WTC11 (cell line): Measurements from ENCODE around the gene PTPRJ. TPM values are rescaled to one million over a fixed set of nuclear protein-coding genes. Genes with fewer than 3 reads are reported as not detected.

ENCODE experiments used
- ATAC-seq: fragments of 200-7000 bp; cut with Tn5 transposase; 2 replicates; pipeline ENCODE4 v1.10.0; 2021; ENCODE audit warnings: mild to moderate bottlenecking, moderate library complexity
- CTCF ChIA-PET: fragments of 300-600 bp; sonication (Branson Sonifier 250); formaldehyde crosslinking; loops from one replicate; lab custom pipeline; 2021; ENCODE audit warnings: antibody characterized with exemption; lab: Charles Lee
- POLR2A ChIA-PET: fragments of 350-600 bp; sonication (Branson Sonifier 250); formaldehyde crosslinking; loops from one replicate; lab custom pipeline; 2021; ENCODE audit warnings: antibody characterized with exemption; lab: Charles Lee
- DNase-seq: peaks from one replicate; pipeline ENCODE4 v3.0.0; 2021; ENCODE audit warnings: low spot score
- H3K27ac Mint-ChIP-seq: 2 replicates; pipeline ENCODE4 v1.8.0; 2021; ENCODE audit warnings: mixed read lengths
- H3K27me3 Mint-ChIP-seq: 2 replicates; pipeline ENCODE4 v1.8.0; 2021; ENCODE audit warnings: low read depth, mild to moderate bottlenecking, moderate library complexity, mixed read lengths
- H3K36me3 Mint-ChIP-seq: 2 replicates; pipeline ENCODE4 v1.8.0; 2021; ENCODE audit warnings: mixed read lengths
- H3K4me1 Mint-ChIP-seq: 2 replicates; pipeline ENCODE4 v1.8.0; 2022; ENCODE audit warnings: mixed read lengths
- H3K4me3 Mint-ChIP-seq: 2 replicates; pipeline ENCODE4 v1.8.0; 2021; ENCODE audit warnings: mild to moderate bottlenecking, moderate library complexity, mixed read lengths
- H3K9me3 Mint-ChIP-seq: 2 replicates; pipeline ENCODE4 v1.8.0; 2021; ENCODE audit warnings: mixed read lengths
- AFF4 ChIP-seq: sonication (generic); formaldehyde crosslinking; IDR thresholded peaks from 2 replicates; pipeline ENCODE4 v1.8.1; 2023; ENCODE audit warnings: mild to moderate bottlenecking, missing genetic modification reagents, borderline replicate concordance
- ARID4B ChIP-seq: sonication (generic); formaldehyde crosslinking; IDR thresholded peaks from 2 replicates; pipeline ENCODE4 v1.8.0; 2023; ENCODE audit warnings: missing genetic modification reagents, mild to moderate bottlenecking, borderline replicate concordance
- FOXK1 ChIP-seq: sonication (generic); formaldehyde crosslinking; IDR thresholded peaks from 2 replicates; pipeline ENCODE4 v1.8.0; 2022; ENCODE audit warnings: mild to moderate bottlenecking, moderate library complexity, missing genetic modification reagents
- GRHL2 ChIP-seq: fragments of 250-450 bp; sonication (Bioruptor Pico); IDR thresholded peaks from 2 replicates; pipeline ENCODE4 v1.8.0; 2022; ENCODE audit warnings: mild to moderate bottlenecking, moderate library complexity; ENCODE audit not compliant: insufficient replicate concordance, severe bottlenecking
- MXD4 ChIP-seq: fragments of 250-450 bp; sonication (Bioruptor Pico); IDR thresholded peaks from 2 replicates; pipeline ENCODE4 v1.8.0; 2021; ENCODE audit warnings: mild to moderate bottlenecking, moderate library complexity, borderline replicate concordance
- NR2C2 ChIP-seq: sonication (generic); formaldehyde crosslinking; IDR thresholded peaks from 2 replicates; pipeline ENCODE4 v1.8.0; 2022; ENCODE audit warnings: mild to moderate bottlenecking, missing genetic modification reagents
- PRRX2 ChIP-seq: fragments of 250-450 bp; sonication (Bioruptor Pico); IDR thresholded peaks from 2 replicates; pipeline ENCODE4 v1.8.0; 2021; ENCODE audit warnings: mild to moderate bottlenecking
- TCF7 ChIP-seq: sonication (generic); formaldehyde crosslinking; IDR thresholded peaks from 2 replicates; pipeline ENCODE4 v1.8.0; 2022; ENCODE audit warnings: mild to moderate bottlenecking, low read depth, missing genetic modification reagents, moderate library complexity
- TP53 ChIP-seq: sonication (generic); formaldehyde crosslinking; IDR thresholded peaks from 2 replicates; pipeline ENCODE4 v1.8.1; 2023; ENCODE audit warnings: mild to moderate bottlenecking, missing genetic modification reagents
- ZNF121 ChIP-seq: sonication (generic); formaldehyde crosslinking; IDR thresholded peaks from 2 replicates; pipeline ENCODE4 v1.8.0; 2023; ENCODE audit warnings: missing genetic modification reagents
- ZNF232 ChIP-seq: sonication (generic); formaldehyde crosslinking; IDR thresholded peaks from 2 replicates; pipeline ENCODE4 v1.8.0; 2022; ENCODE audit warnings: mild to moderate bottlenecking, missing genetic modification reagents
- ZNF396 ChIP-seq: fragments of 250-450 bp; sonication (Bioruptor Pico); IDR thresholded peaks from 2 replicates; pipeline ENCODE4 v1.8.0; 2021; ENCODE audit warnings: mild to moderate bottlenecking, moderate library complexity, borderline replicate concordance
- ZNF423 ChIP-seq: fragments of 250-450 bp; sonication (Bioruptor Pico); IDR thresholded peaks from 2 replicates; pipeline ENCODE4 v2.1.2; 2022; ENCODE audit warnings: mild to moderate bottlenecking, moderate library complexity
- ZNF671 ChIP-seq: fragments of 250-450 bp; sonication (Bioruptor Pico); IDR thresholded peaks from 2 replicates; pipeline ENCODE4 v1.8.0; 2021; ENCODE audit warnings: mild to moderate bottlenecking
- total RNA-seq: library from RNA; stranded (reverse); gene quantifications from 3 replicates; pipeline ENCODE4 v1.2.3, GENCODE V29; 2021
- TF ChIP-seq, protein P1 (sequence below): fragments of 250-450 bp; sonication (Bioruptor Pico); IDR thresholded peaks from 2 replicates; pipeline ENCODE4 v1.8.0; 2021; ENCODE audit warnings: mild to moderate bottlenecking
- TF ChIP-seq, protein P2 (sequence below): sonication (generic); formaldehyde crosslinking; IDR thresholded peaks from 2 replicates; pipeline ENCODE4 v1.8.1; 2023; ENCODE audit warnings: mild to moderate bottlenecking, missing genetic modification reagents
- TF ChIP-seq, protein P3 (sequence below): sonication (generic); formaldehyde crosslinking; IDR thresholded peaks from 2 replicates; pipeline ENCODE4 v1.8.1; 2023; ENCODE audit warnings: mild to moderate bottlenecking, missing genetic modification reagents, moderate library complexity
- TF ChIP-seq, protein P4 (sequence below): sonication (generic); formaldehyde crosslinking; IDR thresholded peaks from 2 replicates; pipeline ENCODE4 v1.8.1; 2023; ENCODE audit warnings: mild to moderate bottlenecking, moderate library complexity, missing genetic modification reagents
- TF ChIP-seq, protein P5 (sequence below): sonication (generic); formaldehyde crosslinking; IDR thresholded peaks from 2 replicates; pipeline ENCODE4 v1.8.0; 2022; ENCODE audit warnings: mild to moderate bottlenecking, missing genetic modification reagents

The PTPRJ gene
- total RNA-seq, 1 experiment from 2014 or later: 19.5 TPM

- Mint-ChIP-seq H3K4me3 (no peak overlapping the region), H3K4me1 (peaks cover 37% of the 10 kb centered on the region), H3K9me3 (no peaks in the 10 kb centered on the region), H3K27ac (no peak overlapping the region), H3K36me3 (no peaks in the 10 kb centered on the region), H3K27me3 (no peaks in the 10 kb centered on the region)
- POLR2A ChIA-PET: no interaction called here
- CTCF ChIA-PET: no interaction called here
- no peak for DNase-seq
- ATAC-seq: no peak
- no peak for TF ChIP-seq ZNF121 (CRISPR knock-in tag)
- no peak for TF ChIP-seq FOXK1 (CRISPR knock-in tag)
- no peak for TF ChIP-seq AFF4 (CRISPR knock-in tag)
- TF ChIP-seq, protein P1, sequence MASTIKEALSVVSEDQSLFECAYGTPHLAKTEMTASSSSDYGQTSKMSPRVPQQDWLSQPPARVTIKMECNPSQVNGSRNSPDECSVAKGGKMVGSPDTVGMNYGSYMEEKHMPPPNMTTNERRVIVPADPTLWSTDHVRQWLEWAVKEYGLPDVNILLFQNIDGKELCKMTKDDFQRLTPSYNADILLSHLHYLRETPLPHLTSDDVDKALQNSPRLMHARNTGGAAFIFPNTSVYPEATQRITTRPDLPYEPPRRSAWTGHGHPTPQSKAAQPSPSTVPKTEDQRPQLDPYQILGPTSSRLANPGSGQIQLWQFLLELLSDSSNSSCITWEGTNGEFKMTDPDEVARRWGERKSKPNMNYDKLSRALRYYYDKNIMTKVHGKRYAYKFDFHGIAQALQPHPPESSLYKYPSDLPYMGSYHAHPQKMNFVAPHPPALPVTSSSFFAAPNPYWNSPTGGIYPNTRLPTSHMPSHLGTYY (CRISPR knock-in tag): no peak
- no peak for TF ChIP-seq TP53
- TF ChIP-seq MXD4: no peak
- TF ChIP-seq PRRX2 (CRISPR knock-in tag): no peak
- TF ChIP-seq, protein P2, sequence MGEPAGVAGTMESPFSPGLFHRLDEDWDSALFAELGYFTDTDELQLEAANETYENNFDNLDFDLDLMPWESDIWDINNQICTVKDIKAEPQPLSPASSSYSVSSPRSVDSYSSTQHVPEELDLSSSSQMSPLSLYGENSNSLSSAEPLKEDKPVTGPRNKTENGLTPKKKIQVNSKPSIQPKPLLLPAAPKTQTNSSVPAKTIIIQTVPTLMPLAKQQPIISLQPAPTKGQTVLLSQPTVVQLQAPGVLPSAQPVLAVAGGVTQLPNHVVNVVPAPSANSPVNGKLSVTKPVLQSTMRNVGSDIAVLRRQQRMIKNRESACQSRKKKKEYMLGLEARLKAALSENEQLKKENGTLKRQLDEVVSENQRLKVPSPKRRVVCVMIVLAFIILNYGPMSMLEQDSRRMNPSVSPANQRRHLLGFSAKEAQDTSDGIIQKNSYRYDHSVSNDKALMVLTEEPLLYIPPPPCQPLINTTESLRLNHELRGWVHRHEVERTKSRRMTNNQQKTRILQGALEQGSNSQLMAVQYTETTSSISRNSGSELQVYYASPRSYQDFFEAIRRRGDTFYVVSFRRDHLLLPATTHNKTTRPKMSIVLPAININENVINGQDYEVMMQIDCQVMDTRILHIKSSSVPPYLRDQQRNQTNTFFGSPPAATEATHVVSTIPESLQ (CRISPR knock-in tag): no peak
- TF ChIP-seq NR2C2: no peak
- TF ChIP-seq, protein P3, sequence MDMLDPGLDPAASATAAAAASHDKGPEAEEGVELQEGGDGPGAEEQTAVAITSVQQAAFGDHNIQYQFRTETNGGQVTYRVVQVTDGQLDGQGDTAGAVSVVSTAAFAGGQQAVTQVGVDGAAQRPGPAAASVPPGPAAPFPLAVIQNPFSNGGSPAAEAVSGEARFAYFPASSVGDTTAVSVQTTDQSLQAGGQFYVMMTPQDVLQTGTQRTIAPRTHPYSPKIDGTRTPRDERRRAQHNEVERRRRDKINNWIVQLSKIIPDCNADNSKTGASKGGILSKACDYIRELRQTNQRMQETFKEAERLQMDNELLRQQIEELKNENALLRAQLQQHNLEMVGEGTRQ: no peak
- TF ChIP-seq GRHL2 (CRISPR knock-in tag): no peak
- TF ChIP-seq ZNF671 (CRISPR knock-in tag): no peak
- TF ChIP-seq ZNF396 (CRISPR knock-in tag): no peak
- TF ChIP-seq ZNF423: no peak
- TF ChIP-seq ARID4B (CRISPR knock-in tag): no peak
- TF ChIP-seq, protein P4, sequence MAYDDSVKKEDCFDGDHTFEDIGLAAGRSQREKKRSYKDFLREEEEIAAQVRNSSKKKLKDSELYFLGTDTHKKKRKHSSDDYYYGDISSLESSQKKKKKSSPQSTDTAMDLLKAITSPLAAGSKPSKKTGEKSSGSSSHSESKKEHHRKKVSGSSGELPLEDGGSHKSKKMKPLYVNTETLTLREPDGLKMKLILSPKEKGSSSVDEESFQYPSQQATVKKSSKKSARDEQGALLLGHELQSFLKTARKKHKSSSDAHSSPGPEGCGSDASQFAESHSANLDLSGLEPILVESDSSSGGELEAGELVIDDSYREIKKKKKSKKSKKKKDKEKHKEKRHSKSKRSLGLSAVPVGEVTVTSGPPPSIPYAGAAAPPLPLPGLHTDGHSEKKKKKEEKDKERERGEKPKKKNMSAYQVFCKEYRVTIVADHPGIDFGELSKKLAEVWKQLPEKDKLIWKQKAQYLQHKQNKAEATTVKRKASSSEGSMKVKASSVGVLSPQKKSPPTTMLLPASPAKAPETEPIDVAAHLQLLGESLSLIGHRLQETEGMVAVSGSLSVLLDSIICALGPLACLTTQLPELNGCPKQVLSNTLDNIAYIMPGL: no peak
- TF ChIP-seq TCF7 (CRISPR knock-in tag): no peak
- TF ChIP-seq ZNF232 (CRISPR knock-in tag): no peak
- TF ChIP-seq, protein P5, sequence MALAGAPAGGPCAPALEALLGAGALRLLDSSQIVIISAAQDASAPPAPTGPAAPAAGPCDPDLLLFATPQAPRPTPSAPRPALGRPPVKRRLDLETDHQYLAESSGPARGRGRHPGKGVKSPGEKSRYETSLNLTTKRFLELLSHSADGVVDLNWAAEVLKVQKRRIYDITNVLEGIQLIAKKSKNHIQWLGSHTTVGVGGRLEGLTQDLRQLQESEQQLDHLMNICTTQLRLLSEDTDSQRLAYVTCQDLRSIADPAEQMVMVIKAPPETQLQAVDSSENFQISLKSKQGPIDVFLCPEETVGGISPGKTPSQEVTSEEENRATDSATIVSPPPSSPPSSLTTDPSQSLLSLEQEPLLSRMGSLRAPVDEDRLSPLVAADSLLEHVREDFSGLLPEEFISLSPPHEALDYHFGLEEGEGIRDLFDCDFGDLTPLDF: no peak
Observed at GRCh38 chr11:48029681-48030290, 49.4 kb downstream of the PTPRJ start.
